Liver (tissue), 3 donors: Measurements from ENCODE around the gene ADAMTS15.

ENCODE experiments used
- FOXA1 ChIP-seq: IDR thresholded peaks from 2 replicates; pipeline ENCODE4 v1.6.1; 2016; ENCODE audit warnings: antibody characterized with exemption
- GABPA ChIP-seq, 2 donors: IDR thresholded peaks in 1 of 2; conservative IDR thresholded peaks in 1 of 2; 2 replicates each; pipeline ENCODE4 v1.6.1; 2016; ENCODE audit warnings: antibody characterized with exemption in 2 of 2, mild to moderate bottlenecking in 1 of 2, moderate library complexity in 1 of 2
- JUND ChIP-seq, 2 donors: IDR thresholded peaks; 2 replicates each; pipeline ENCODE4 v1.6.1; 2016; ENCODE audit warnings: antibody characterized with exemption in 2 of 2
- RAD21 ChIP-seq, 2 donors: IDR thresholded peaks; 2 replicates each; pipeline ENCODE4 v1.6.1; 2016; ENCODE audit warnings: antibody characterized with exemption in 2 of 2, mild to moderate bottlenecking in 2 of 2
- YY1 ChIP-seq: IDR thresholded peaks from 2 replicates; pipeline ENCODE4 v1.6.1; 2016; ENCODE audit warnings: antibody characterized with exemption, mild to moderate bottlenecking
- TF ChIP-seq, protein P1 (sequence below): fragments of 150-350 bp; IDR thresholded peaks from 2 replicates; pipeline ENCODE4 v1.5.1; 2017; ENCODE audit warnings: improper control_type of control experiment, low read depth, low read length; ENCODE audit not compliant: missing input control
- donor health status: healthy.
- donor health status: healthy.

DNA sequence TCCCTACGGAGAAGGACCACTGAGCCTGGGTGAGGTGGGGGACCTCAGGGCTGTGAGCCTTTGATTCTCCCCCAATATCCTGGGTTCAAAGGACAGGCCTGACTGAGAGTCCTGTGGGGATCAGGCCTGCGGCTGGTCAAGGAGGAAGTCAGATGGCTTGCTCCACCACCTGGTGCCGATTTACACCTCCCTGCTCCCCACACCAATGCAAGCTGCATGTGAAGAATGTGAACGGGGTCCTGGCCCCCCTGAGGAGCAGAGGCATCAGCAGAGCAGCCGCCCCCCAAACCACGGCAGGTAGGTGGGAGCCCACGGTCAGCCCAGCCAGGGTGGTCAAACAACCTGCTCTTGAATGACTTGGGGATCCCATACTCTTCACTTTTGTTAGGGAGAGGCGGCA, 26.7 kb upstream of the ADAMTS15 start:
- TF ChIP-seq, protein P1, sequence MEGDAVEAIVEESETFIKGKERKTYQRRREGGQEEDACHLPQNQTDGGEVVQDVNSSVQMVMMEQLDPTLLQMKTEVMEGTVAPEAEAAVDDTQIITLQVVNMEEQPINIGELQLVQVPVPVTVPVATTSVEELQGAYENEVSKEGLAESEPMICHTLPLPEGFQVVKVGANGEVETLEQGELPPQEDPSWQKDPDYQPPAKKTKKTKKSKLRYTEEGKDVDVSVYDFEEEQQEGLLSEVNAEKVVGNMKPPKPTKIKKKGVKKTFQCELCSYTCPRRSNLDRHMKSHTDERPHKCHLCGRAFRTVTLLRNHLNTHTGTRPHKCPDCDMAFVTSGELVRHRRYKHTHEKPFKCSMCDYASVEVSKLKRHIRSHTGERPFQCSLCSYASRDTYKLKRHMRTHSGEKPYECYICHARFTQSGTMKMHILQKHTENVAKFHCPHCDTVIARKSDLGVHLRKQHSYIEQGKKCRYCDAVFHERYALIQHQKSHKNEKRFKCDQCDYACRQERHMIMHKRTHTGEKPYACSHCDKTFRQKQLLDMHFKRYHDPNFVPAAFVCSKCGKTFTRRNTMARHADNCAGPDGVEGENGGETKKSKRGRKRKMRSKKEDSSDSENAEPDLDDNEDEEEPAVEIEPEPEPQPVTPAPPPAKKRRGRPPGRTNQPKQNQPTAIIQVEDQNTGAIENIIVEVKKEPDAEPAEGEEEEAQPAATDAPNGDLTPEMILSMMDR: no peak
- TF ChIP-seq FOXA1 (no peak), GABPA (IDR thresholded peaks at IDR 0.05 in 1 of 2, conservative IDR thresholded peaks at IDR 0.05 in 1 of 2) (no peak), YY1 (no peak), JUND (IDR thresholded peaks at IDR 0.05) (no peak), RAD21 (IDR thresholded peaks at IDR 0.05) (no peak)
